Activated naive CD4-positive, alpha-beta T cell treated with Interleukin-2 at 50 U/mL for 16 hours (primary cell): Measurements from ENCODE around the gene SMIM10L1.

Source experiments
- DNase-seq: peaks from one replicate; pipeline ENCODE4 v3.0.0-alpha.2; 2020

The SMIM10L1 gene

DNA sequence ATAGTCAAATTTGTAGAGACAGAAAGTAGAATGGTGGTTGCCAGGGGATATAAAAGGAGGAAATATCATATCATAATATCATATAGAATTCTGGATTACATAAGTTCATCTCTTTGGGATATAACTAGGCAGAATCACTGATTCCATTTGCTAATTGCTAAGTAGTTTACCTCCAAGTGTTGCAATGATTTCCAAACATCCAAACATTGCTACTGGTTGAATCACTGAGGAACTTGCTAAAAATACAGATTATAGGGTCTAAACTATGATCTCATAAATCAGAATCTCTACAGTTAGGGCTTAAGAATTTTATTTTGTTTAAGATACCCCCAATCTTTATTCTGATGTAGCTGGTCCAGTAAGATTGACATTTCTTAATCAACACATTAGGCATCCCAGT is 31.8 kb downstream of the SMIM10L1 start:
- no peak for DNase-seq

DNA sequence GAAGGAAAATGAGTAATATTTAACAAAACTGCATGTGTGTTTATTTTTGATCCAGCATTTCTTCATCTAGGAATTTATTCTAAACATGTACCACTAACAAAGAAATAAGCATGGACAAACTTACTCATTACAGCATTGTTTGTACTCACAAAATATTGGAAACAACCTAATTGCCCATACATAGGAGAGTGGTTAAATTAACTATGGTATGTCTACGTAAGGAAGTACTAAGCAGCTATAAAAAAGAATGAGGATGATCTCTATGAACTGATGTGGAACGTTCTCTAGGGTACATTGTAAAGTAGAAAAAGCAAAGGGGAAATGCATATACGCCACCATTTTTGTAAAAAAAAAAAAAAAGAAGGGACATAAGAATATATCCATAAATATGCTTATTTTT is 33.2 kb downstream of the SMIM10L1 start:
- no peak for DNase-seq

DNA sequence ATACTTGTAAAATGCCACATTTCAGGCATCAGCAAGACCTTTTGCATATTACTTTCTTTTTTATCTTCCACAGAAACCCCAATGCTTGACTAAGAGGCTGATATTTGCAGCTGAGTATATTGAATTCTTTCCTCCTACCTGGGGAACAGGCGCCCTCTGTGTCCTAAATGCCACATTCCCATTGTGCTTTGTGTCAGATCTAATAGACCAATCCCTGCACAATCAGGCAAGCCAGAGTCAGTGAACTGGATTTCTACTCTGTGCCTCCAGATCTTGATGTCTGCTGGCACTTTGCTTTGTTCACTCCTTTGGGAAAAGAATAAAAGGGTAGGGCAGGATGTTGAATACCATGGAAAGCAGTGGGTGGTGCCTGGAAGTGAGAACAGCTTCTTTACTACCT is 38.1 kb downstream of the SMIM10L1 start:
- no peak for DNase-seq
